Mesenchymal stem cell (in vitro differentiated cells and primary cell): Measurements from ENCODE around the gene KLRC1.

ENCODE experiments used
- DNase-seq: peaks from one replicate; pipeline ENCODE4 v3.0.0-alpha.2; 2013
- H2AFZ ChIP-seq: one replicate; pipeline ENCODE4 v1.6.1; 2013; ENCODE audit warnings: low read depth, mild to moderate bottlenecking, control low read depth, inconsistent platforms, low read length, moderate library complexity
- H2AK5ac ChIP-seq: 2 replicates; pipeline ENCODE4 v1.6.1; 2013; ENCODE audit warnings: low read length, moderate library complexity, mild to moderate bottlenecking, inconsistent platforms; ENCODE audit not compliant: severe bottlenecking
- H2BK120ac ChIP-seq: one replicate; pipeline ENCODE4 v1.6.1; 2013; ENCODE audit warnings: low read depth, mild to moderate bottlenecking, inconsistent platforms, low read length, moderate library complexity
- H2BK12ac ChIP-seq, 2 experiments: one replicate each; pipeline ENCODE4 v1.6.1; 2013; ENCODE audit warnings: inconsistent platforms in 2 of 2, low read length in 2 of 2, mild to moderate bottlenecking in 2 of 2, moderate library complexity in 2 of 2, control low read depth in 1 of 2
- H2BK15ac ChIP-seq: one replicate; pipeline ENCODE4 v1.6.1; 2013; ENCODE audit warnings: mild to moderate bottlenecking, low read depth, inconsistent platforms; ENCODE audit not compliant: poor library complexity, severe bottlenecking
- H2BK5ac ChIP-seq: 2 replicates; pipeline ENCODE4 v1.6.1; 2013; ENCODE audit warnings: low read depth, mild to moderate bottlenecking, low read length, control low read depth, inconsistent platforms; ENCODE audit not compliant: poor library complexity, severe bottlenecking
- H3K14ac ChIP-seq, 2 experiments: one replicate each; pipeline ENCODE4 v1.6.1; 2013; ENCODE audit warnings: inconsistent platforms in 2 of 2, low read length in 2 of 2, control low read depth in 1 of 2, mild to moderate bottlenecking in 1 of 2, moderate library complexity in 1 of 2
- H3K18ac ChIP-seq, 2 experiments: one replicate each; pipeline ENCODE4 v1.6.1; 2013; ENCODE audit warnings: inconsistent platforms in 2 of 2, low read length in 2 of 2, control low read depth in 1 of 2, low read depth in 1 of 2, mild to moderate bottlenecking in 1 of 2
- H3K23ac ChIP-seq, 2 experiments: one replicate each; pipeline ENCODE4 v1.6.1; 2013; ENCODE audit warnings: inconsistent platforms in 2 of 2, low read length in 2 of 2, mild to moderate bottlenecking in 2 of 2, moderate library complexity in 2 of 2, control low read depth in 1 of 2
- H3K27ac ChIP-seq: 2 replicates; pipeline ENCODE4 v1.5.1; 2013; ENCODE audit warnings: mild to moderate bottlenecking, moderate library complexity, low read length, control low read depth, inconsistent platforms; ENCODE audit not compliant: poor library complexity, severe bottlenecking
- H3K27me3 ChIP-seq, 2 experiments: 2 replicates each; pipeline versions ENCODE4 v1.6.1 to v1.7.0; 2013; ENCODE audit warnings: low read length in 2 of 2, mild to moderate bottlenecking in 2 of 2, moderate library complexity in 2 of 2, control low read depth in 1 of 2, inconsistent platforms in 1 of 2; ENCODE audit not compliant: control insufficient read depth in 1 of 2, insufficient read depth in 1 of 2
- H3K36me3 ChIP-seq, 2 experiments: 2 replicates each; pipeline versions ENCODE4 v1.6.1 to v1.7.0; 2013; ENCODE audit warnings: low read length in 2 of 2, control low read depth in 1 of 2, inconsistent platforms in 1 of 2, low read depth in 1 of 2, mild to moderate bottlenecking in 1 of 2; ENCODE audit not compliant: insufficient read depth in 2 of 2, control insufficient read depth in 1 of 2
- H3K4ac ChIP-seq, 2 experiments: one replicate each; pipeline ENCODE4 v1.6.1; 2013; ENCODE audit warnings: inconsistent platforms in 2 of 2, low read length in 2 of 2, mild to moderate bottlenecking in 2 of 2, moderate library complexity in 2 of 2, control low read depth in 1 of 2, low read depth in 1 of 2
- H3K4me1 ChIP-seq: 2 replicates; pipeline ENCODE4 v1.6.1; 2013; ENCODE audit warnings: low read depth, low read length, control low read depth; ENCODE audit not compliant: control insufficient read depth, insufficient read depth
- H3K4me2 ChIP-seq: 2 replicates; pipeline ENCODE4 v1.6.1; 2013; ENCODE audit warnings: low read length, mild to moderate bottlenecking, inconsistent platforms; ENCODE audit not compliant: poor library complexity, severe bottlenecking
- H3K4me3 ChIP-seq, 2 experiments: 2 replicates each; pipeline versions ENCODE4 v1.5.1 to v1.7.0; 2013; ENCODE audit warnings: low read length in 2 of 2, mild to moderate bottlenecking in 2 of 2, control low read depth in 1 of 2, low read depth in 1 of 2; ENCODE audit not compliant: insufficient read depth in 1 of 2
- H3K79me1 ChIP-seq: replicated peaks from 2 replicates; pipeline ENCODE4 v1.6.1; 2013; ENCODE audit warnings: mild to moderate bottlenecking, control low read depth, low read length, inconsistent platforms; ENCODE audit not compliant: poor library complexity, severe bottlenecking
- H3K9ac ChIP-seq: 2 replicates; pipeline ENCODE4 v1.7.0; 2013; ENCODE audit warnings: mild to moderate bottlenecking, low read length, moderate library complexity
- H3K9me3 ChIP-seq: 2 replicates; pipeline ENCODE4 v1.7.0; 2013; ENCODE audit warnings: mild to moderate bottlenecking, low read length; ENCODE audit not compliant: control insufficient read depth
- H4K8ac ChIP-seq: one replicate; pipeline ENCODE4 v1.6.1; 2013; ENCODE audit warnings: inconsistent platforms, mild to moderate bottlenecking, low read length, moderate library complexity
- H4K91ac ChIP-seq: one replicate; pipeline ENCODE4 v1.6.1; 2013; ENCODE audit warnings: mild to moderate bottlenecking, low read length, inconsistent platforms
- WGBS: methylation state at CpG from one replicate; pipeline ENCODE4 v1.1.7; 2013; ENCODE audit warnings: mixed read lengths; 5-methylcytosine and 5-hydroxymethylcytosine counted together

The KLRC1 gene

GRCh38 chr12:10405294-10405693 lies 47.9 kb downstream of the KLRC1 start:
- no peak overlapping the region for H2BK15ac ChIP-seq
- no peaks in the 10 kb centered on the region for H3K27me3 ChIP-seq
- no peak overlapping the region for H3K4me3 ChIP-seq
- H3K4me2 ChIP-seq, result no peak overlapping the region
- H3K9ac ChIP-seq, result no peak overlapping the region
- DNase-seq, result no peak
- WGBS, result 100% methylated on average over 2 of the region's 5 CpGs
- no peak overlapping the region for H2AFZ ChIP-seq
- no peak overlapping the region for H4K8ac ChIP-seq
- no peak overlapping the region for H4K91ac ChIP-seq
- no peaks in the 10 kb centered on the region for H3K79me1 ChIP-seq
- H3K4me1 ChIP-seq, result no peaks in the 10 kb centered on the region
- peaks cover 4% of the 10 kb centered on the region for H3K9me3 ChIP-seq
- H3K18ac ChIP-seq, result no peak overlapping the region
- no peak overlapping the region for H3K27ac ChIP-seq
- no peaks in the 10 kb centered on the region for H3K36me3 ChIP-seq
- H2BK120ac ChIP-seq, result no peak overlapping the region
- no peak overlapping the region for H2BK5ac ChIP-seq
- no peak overlapping the region for H3K23ac ChIP-seq
- no peak overlapping the region for H2BK12ac ChIP-seq
- no peak overlapping the region for H3K4ac ChIP-seq
- H3K14ac ChIP-seq, result no peak overlapping the region
- no peak overlapping the region for H2AK5ac ChIP-seq

GRCh38 chr12:10404798-10405197 lies 48.4 kb downstream of the KLRC1 start:
- Histone ChIP-seq H3K23ac (no peak overlapping the region), H3K4me1 (no peaks in the 10 kb centered on the region), H3K4me2 (no peak overlapping the region), H4K8ac (no peak overlapping the region), H3K79me1 (no peaks in the 10 kb centered on the region), H3K14ac (no peak overlapping the region), H3K4ac (no peak overlapping the region), H3K18ac (no peak overlapping the region), H2AFZ (no peak overlapping the region), H2BK15ac (no peak overlapping the region), H2BK5ac (no peak overlapping the region), H2AK5ac (no peak overlapping the region), H2BK12ac (no peak overlapping the region), H3K9me3 (peaks cover 4% of the 10 kb centered on the region), H3K27me3 (no peaks in the 10 kb centered on the region), H4K91ac (no peak overlapping the region), H3K4me3 (no peak overlapping the region), H2BK120ac (no peak overlapping the region), H3K36me3 (no peaks in the 10 kb centered on the region), H3K27ac (no peak overlapping the region), H3K9ac (no peak overlapping the region)
- no peak for DNase-seq

- Histone ChIP-seq H3K18ac (no peak overlapping the region), H2AFZ (no peak overlapping the region), H3K36me3 (no peaks in the 10 kb centered on the region), H3K14ac (no peak overlapping the region), H2BK15ac (no peak overlapping the region), H2AK5ac (no peak overlapping the region), H3K9me3 (peaks cover 4% of the 10 kb centered on the region), H2BK120ac (no peak overlapping the region), H3K4me1 (peaks cover 4% of the 10 kb centered on the region), H3K27me3 (no peaks in the 10 kb centered on the region), H3K4me3 (no peak overlapping the region), H3K4me2 (no peak overlapping the region), H3K27ac (no peak overlapping the region), H3K9ac (no peak overlapping the region), H3K79me1 (no peaks in the 10 kb centered on the region), H4K8ac (no peak overlapping the region), H3K23ac (no peak overlapping the region), H3K4ac (no peak overlapping the region), H4K91ac (no peak overlapping the region), H2BK5ac (no peak overlapping the region), H2BK12ac (no peak overlapping the region)
- no peak for DNase-seq
These were observed 52.3 kb downstream of the KLRC1 start for GRCh38 chr12:10400829-10401228.

GRCh38 chr12:10398168-10398567 lies 55.0 kb downstream of the KLRC1 start:
- no peak overlapping the region for H3K23ac ChIP-seq
- no peaks in the 10 kb centered on the region for H3K9me3 ChIP-seq
- no CpG with 5 or more reads among the region's 2 CpGs for WGBS
- no peak overlapping the region for H3K4me3 ChIP-seq
- H4K91ac ChIP-seq, result no peak overlapping the region
- H3K79me1 ChIP-seq, result no peaks in the 10 kb centered on the region
- no peak overlapping the region for H2AFZ ChIP-seq
- H4K8ac ChIP-seq, result no peak overlapping the region
- DNase-seq, result no peak
- H3K4me2 ChIP-seq, result no peak overlapping the region
- H2BK12ac ChIP-seq, result no peak overlapping the region
- H3K4me1 ChIP-seq, result peaks cover 4% of the 10 kb centered on the region
- H2AK5ac ChIP-seq, result no peak overlapping the region
- H2BK5ac ChIP-seq, result no peak overlapping the region
- H2BK120ac ChIP-seq, result no peak overlapping the region
- H3K9ac ChIP-seq, result no peak overlapping the region
- no peak overlapping the region for H3K4ac ChIP-seq
- no peaks in the 10 kb centered on the region for H3K27me3 ChIP-seq
- H3K14ac ChIP-seq, result no peak overlapping the region
- H3K27ac ChIP-seq, result no peak overlapping the region
- H3K18ac ChIP-seq, result no peak overlapping the region
- H3K36me3 ChIP-seq, result no peaks in the 10 kb centered on the region
- H2BK15ac ChIP-seq, result no peak overlapping the region
